Right cardiac atrium (tissue), 5 donors: ENCODE measurements around the gene MRPL14. TPM values are rescaled to one million over a fixed set of nuclear protein-coding genes. Genes with fewer than 3 reads are reported as not detected.
A peak's percentile ranks its signal among the peaks of the same experiment; 100 is the strongest.

Experiments used
- ATAC-seq, 2 donors: fragments of 200-7000 bp; cut with Tn5 transposase; one replicate each; pipeline versions ENCODE4 v1.8.0 to v1.9.1; 2020; ENCODE audit warnings: moderate library complexity in 2 of 2, mild to moderate bottlenecking in 1 of 2
- DNase-seq, 3 donors: peaks; one replicate each; pipeline ENCODE4 v3.0.0-alpha.2; 2020
- H3K27ac ChIP-seq: one replicate; pipeline ENCODE4 v1.5.1; 2013; ENCODE audit warnings: mild to moderate bottlenecking, low read length, control low read depth, moderate library complexity
- H3K27me3 ChIP-seq: one replicate; pipeline ENCODE4 v1.6.1; 2013; ENCODE audit not compliant: control insufficient read depth, insufficient read depth
- H3K4me1 ChIP-seq: one replicate; pipeline ENCODE4 v1.6.1; 2013; ENCODE audit warnings: low read length; ENCODE audit not compliant: control insufficient read depth, insufficient read depth
- H3K4me3 ChIP-seq: one replicate; pipeline ENCODE4 v1.5.1; 2013; ENCODE audit warnings: low read length, control low read depth
- H3K9me3 ChIP-seq: one replicate; pipeline ENCODE4 v1.6.1; 2013; ENCODE audit warnings: low read length; ENCODE audit not compliant: control insufficient read depth
- WGBS: extraction: QIAGEN DNeasy Blood & Tissue Kit; methylation state at CpG from one replicate; pipeline ENCODE4 v1.1.7; 2013; 5-methylcytosine and 5-hydroxymethylcytosine counted together
- intact Hi-C, 4 donors: fragments of 100-400 bp; cut with DNase I; formaldehyde crosslinking; loops; one replicate each; pipeline versions ENCODE4 v1.11.0 to v1.14.0; 2022 to 2023
- polyA plus RNA-seq: library from polyadenylated mRNA; stranded (reverse); fragments of 200-250 nt; gene quantifications from one replicate; pipeline ENCODE4 v1.2.3, GENCODE V29; 2013
- total RNA-seq, 4 donors: library from RNA; stranded (reverse); fragmentation: NEBNext Ultra II Directional; extraction: Animal tissue kit (Norgen Biotek cat#: 25700); gene quantifications; one replicate each; pipeline ENCODE4 v1.2.1, GENCODE V29; 2021
- donor health status: healthy with polysubstance abuse.
- donor health status: DM: no; HTN: yes; CAD: no.
- donor health status: DM: no; HTN: no; CAD: no.
- donor health status: DM: no; HTN: yes; CAD: no; lungs with severe emphysema.
- donor health status: DM: yes; HTN: yes; CAD: no.

The MRPL14 gene
- total and polyA plus RNA-seq, 5 donors, result 31.0 to 44.7 (median 37.4) TPM

GRCh38 chr6:44162876-44163625, 35.8 kb upstream of the MRPL14 start:
- DNase-seq (no peak), ATAC-seq (no peak)
- H3K27ac ChIP-seq, result no peak overlapping the region
- H3K4me1 ChIP-seq, result no peaks in the 10 kb centered on the region
- intact Hi-C loops, result no loop called here
- 76% methylated on average over 8 of the region's 8 CpGs for WGBS
- H3K27me3 ChIP-seq, result no peaks in the 10 kb centered on the region
- H3K4me3 ChIP-seq, result no peak overlapping the region
- H3K9me3 ChIP-seq, result no peaks in the 10 kb centered on the region

GRCh38 chr6:44161997-44162338, 34.7 kb upstream of the MRPL14 start:
- Histone ChIP-seq H3K27me3 (no peaks in the 10 kb centered on the region), H3K4me1 (no peaks in the 10 kb centered on the region), H3K9me3 (no peaks in the 10 kb centered on the region), H3K4me3 (no peak overlapping the region), H3K27ac (no peak overlapping the region)
- no peak for ATAC-seq
- intact Hi-C loops, result no loop called here
- WGBS, result 69% methylated on average over 8 of the region's 8 CpGs
- DNase-seq, result no peak

- DNase-seq, result no peak
- no peaks in the 10 kb centered on the region for H3K4me1 ChIP-seq
- no peaks in the 10 kb centered on the region for H3K9me3 ChIP-seq
- no peaks in the 10 kb centered on the region for H3K27me3 ChIP-seq
- no peak for ATAC-seq
- intact Hi-C loops, result no loop called here
- H3K27ac ChIP-seq, result no peak within 1 kb of the TSS
- no peak within 1 kb of the TSS for H3K4me3 ChIP-seq
- 90% methylated on average over 5 of the region's 5 CpGs for WGBS
Measured at GRCh38 chr6:44158770-44159228, 31.5 kb upstream of the MRPL14 start, which contains the start of gene CAPN11. Gene CAPN11 (plus strand): TSS chr6:44158820. CDS start chr6:44158849, 29 bp downstream.

GRCh38 chr6:44157152-44157521, 29.9 kb upstream of the MRPL14 start:
- ATAC-seq, result no peak
- no peak for DNase-seq
- 86% methylated on average over 11 of the region's 11 CpGs for WGBS
- no peaks in the 10 kb centered on the region for H3K4me1 ChIP-seq
- H3K27ac ChIP-seq, result no peak overlapping the region
- H3K27me3 ChIP-seq, result no peaks in the 10 kb centered on the region
- intact Hi-C loops, result no loop called here
- H3K9me3 ChIP-seq, result no peaks in the 10 kb centered on the region
- no peak overlapping the region for H3K4me3 ChIP-seq

- ATAC-seq (no peak), DNase-seq (no peak)
- intact Hi-C loops, result no loop called here
- Histone ChIP-seq H3K9me3 (no peaks in the 10 kb centered on the region), H3K4me3 (no peak overlapping the region), H3K4me1 (peaks cover 1% of the 10 kb centered on the region), H3K27ac (no peak overlapping the region), H3K27me3 (no peaks in the 10 kb centered on the region)
- 85% methylated on average over 9 of the region's 9 CpGs for WGBS
Measured at GRCh38 chr6:44156494-44157151, 29.4 kb upstream of the MRPL14 start.

- no peak overlapping the region for H3K27ac ChIP-seq
- 89% methylated on average over 12 of the region's 12 CpGs for WGBS
- ATAC-seq (no peak), DNase-seq (no peak)
- H3K4me1 ChIP-seq, result peaks cover 3% of the 10 kb centered on the region
- no peaks in the 10 kb centered on the region for H3K9me3 ChIP-seq
- intact Hi-C loops, result loop anchor here in 1 of 4 donors (5.0 kb wide), 1 partner anchor 57 kb away; no protein-coding TSS in a partner anchor
- no peak overlapping the region for H3K4me3 ChIP-seq
- no peaks in the 10 kb centered on the region for H3K27me3 ChIP-seq
Measured at GRCh38 chr6:44154067-44154466, 26.8 kb upstream of the MRPL14 start.

GRCh38 chr6:44152533-44152932, 25.3 kb upstream of the MRPL14 start:
- 94% methylated on average over 19 of the region's 19 CpGs for WGBS
- intact Hi-C loops, result loop anchor here in 2 of 4 donors (2.0 to 5.0 kb wide), 2 partner anchors 52 to 55 kb away; no protein-coding TSS in a partner anchor
- no peaks in the 10 kb centered on the region for H3K27me3 ChIP-seq
- ATAC-seq (peak in 1 of 2 donors; percentile 2), DNase-seq (no peak)
- peaks cover 3% of the 10 kb centered on the region for H3K4me1 ChIP-seq
- H3K4me3 ChIP-seq, result no peak overlapping the region
- no peak overlapping the region for H3K27ac ChIP-seq
- no peaks in the 10 kb centered on the region for H3K9me3 ChIP-seq

- Histone ChIP-seq H3K4me1 (peaks cover 3% of the 10 kb centered on the region), H3K27me3 (no peaks in the 10 kb centered on the region), H3K27ac (no peak overlapping the region), H3K4me3 (no peak overlapping the region), H3K9me3 (no peaks in the 10 kb centered on the region)
- WGBS, result 54% methylated on average over 8 of the region's 8 CpGs
- DNase-seq (no peak), ATAC-seq (peak; percentile 2 to 3)
- intact Hi-C loops, result loop anchor here in 2 of 4 donors (2.0 to 5.0 kb wide), 2 partner anchors 51 to 55 kb away; no protein-coding TSS in a partner anchor
Measured at GRCh38 chr6:44152109-44152461, 24.8 kb upstream of the MRPL14 start.

GRCh38 chr6:44151348-44152108, 24.3 kb upstream of the MRPL14 start:
- Histone ChIP-seq H3K4me3 (no peak overlapping the region), H3K27me3 (no peaks in the 10 kb centered on the region), H3K9me3 (no peaks in the 10 kb centered on the region), H3K27ac (no peak overlapping the region), H3K4me1 (peaks cover 3% of the 10 kb centered on the region)
- ATAC-seq (peak; percentile 68 to 74), DNase-seq (peak; percentile 74 to 91 (median 90))
- intact Hi-C loops, result loop anchor here in 3 of 4 donors (2.0 to 5.0 kb wide), 3 partner anchors 51 to 54 kb away; no protein-coding TSS in a partner anchor
- 25% methylated on average over 31 of the region's 31 CpGs for WGBS

- DNase-seq (no peak), ATAC-seq (no peak)
- intact Hi-C loops, result loop anchor here in 2 of 4 donors (2.0 to 5.0 kb wide), 2 partner anchors 52 to 53 kb away; no protein-coding TSS in a partner anchor
- peaks cover 3% of the 10 kb centered on the region for H3K4me1 ChIP-seq
- H3K27me3 ChIP-seq, result no peaks in the 10 kb centered on the region
- H3K4me3 ChIP-seq, result no peak overlapping the region
- 49% methylated on average over 3 of the region's 3 CpGs for WGBS
- no peak overlapping the region for H3K27ac ChIP-seq
- no peaks in the 10 kb centered on the region for H3K9me3 ChIP-seq
Measured at GRCh38 chr6:44150317-44150917, 23.2 kb upstream of the MRPL14 start.
